ENCODE measurements around the gene AWAT1. TPM values are rescaled to one million over a fixed set of nuclear protein-coding genes. Genes with fewer than 3 reads are reported as not detected.

AWAT1 gene
- total RNA-seq, 1 experiment from 2014 or later: not detected

DNA sequence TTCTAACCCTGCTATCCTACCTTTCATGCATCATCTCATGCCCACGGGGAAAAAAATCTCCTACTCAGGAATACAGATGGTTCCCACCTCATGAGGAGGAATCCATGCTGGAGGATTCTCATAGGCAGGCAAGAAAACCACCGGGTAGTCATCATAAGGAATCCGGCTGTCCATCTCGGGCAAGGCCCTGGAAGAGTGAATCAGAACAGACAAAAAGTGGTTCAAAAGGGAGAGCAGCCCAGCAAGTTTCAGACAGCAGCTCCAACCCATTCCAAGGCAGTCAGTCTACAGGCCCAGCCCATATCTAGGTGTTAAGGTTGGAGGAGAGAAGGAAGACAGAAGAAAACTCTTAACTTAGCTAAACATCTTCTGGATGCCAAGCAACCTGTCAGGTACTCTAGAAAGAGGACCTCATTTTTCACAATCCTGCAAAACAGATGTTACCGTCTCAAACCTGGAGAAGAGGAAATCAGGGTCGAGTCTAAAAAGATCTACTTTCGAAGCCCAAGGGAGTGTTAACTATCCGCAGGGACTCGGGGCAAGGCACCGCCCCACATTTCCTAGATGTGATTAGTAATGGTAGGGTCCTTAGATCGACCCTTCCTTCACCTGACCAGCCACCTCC is 54.8 kb downstream of the AWAT1 start:
- TF ChIP-seq, protein P1, sequence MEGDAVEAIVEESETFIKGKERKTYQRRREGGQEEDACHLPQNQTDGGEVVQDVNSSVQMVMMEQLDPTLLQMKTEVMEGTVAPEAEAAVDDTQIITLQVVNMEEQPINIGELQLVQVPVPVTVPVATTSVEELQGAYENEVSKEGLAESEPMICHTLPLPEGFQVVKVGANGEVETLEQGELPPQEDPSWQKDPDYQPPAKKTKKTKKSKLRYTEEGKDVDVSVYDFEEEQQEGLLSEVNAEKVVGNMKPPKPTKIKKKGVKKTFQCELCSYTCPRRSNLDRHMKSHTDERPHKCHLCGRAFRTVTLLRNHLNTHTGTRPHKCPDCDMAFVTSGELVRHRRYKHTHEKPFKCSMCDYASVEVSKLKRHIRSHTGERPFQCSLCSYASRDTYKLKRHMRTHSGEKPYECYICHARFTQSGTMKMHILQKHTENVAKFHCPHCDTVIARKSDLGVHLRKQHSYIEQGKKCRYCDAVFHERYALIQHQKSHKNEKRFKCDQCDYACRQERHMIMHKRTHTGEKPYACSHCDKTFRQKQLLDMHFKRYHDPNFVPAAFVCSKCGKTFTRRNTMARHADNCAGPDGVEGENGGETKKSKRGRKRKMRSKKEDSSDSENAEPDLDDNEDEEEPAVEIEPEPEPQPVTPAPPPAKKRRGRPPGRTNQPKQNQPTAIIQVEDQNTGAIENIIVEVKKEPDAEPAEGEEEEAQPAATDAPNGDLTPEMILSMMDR (IDR thresholded peaks at IDR 0.05; ENCODE audit: insufficient read depth in 1 of 2, low read depth in 1 of 2, low read length in 1 of 2, severe bottlenecking in 1 of 2, unreplicated experiment in 1 of 2): no peak
- no peaks in the 10 kb centered on the region for H3K4me1 ChIP-seq
- intact Hi-C loops (cut with micrococcal nuclease; ENCODE audit: unreplicated experiment): no loop called here
- Mint-ChIP-seq H3K36me3 (ENCODE audit: insufficient read depth, unreplicated experiment) (peaks cover 6% of the 10 kb centered on the region), H3K4me3 (ENCODE audit: unreplicated experiment) (peak overlapping the region; percentile 87), H3K4me1 (ENCODE audit: low read depth, unreplicated experiment) (peaks cover 14% of the 10 kb centered on the region), H3K9me3 (ENCODE audit: unreplicated experiment) (no peaks in the 10 kb centered on the region), H3K27me3 (ENCODE audit: insufficient read depth, unreplicated experiment) (no peaks in the 10 kb centered on the region), H3K27ac (ENCODE audit: unreplicated experiment) (peak overlapping the region; percentile 83)
- no peaks in the 10 kb centered on the region for H3K9me3 ChIP-seq
- DNase-seq: no peak
- H3K4me3 ChIP-seq (ENCODE audit: low read depth, low read length): peak overlapping the region; percentile 84
- TSS peak; percentile 69 for BruUV-seq (replicated peaks)
- ChIA-PET POLR2A (interaction anchor here (1.0 kb wide), 1 partner anchor 10 kb away, joined by 8 read pairs; no protein-coding TSS in a partner anchor), CTCF (interaction anchor here (1.6 kb wide), 1 partner anchor 156 kb away, joined by 7 read pairs; the partner anchor contains the start of gene IGBP1)
- no peaks in the 10 kb centered on the region for H3K36me3 ChIP-seq (ENCODE audit: control insufficient read depth, insufficient read depth, low read length)
- no peaks in the 10 kb centered on the region for H3K27me3 ChIP-seq (replicated peaks; ENCODE audit: control insufficient read depth, insufficient read depth, low read length)

Other genes with a start within 250 kb of the AWAT1 start
- gene AWAT2, start 184.7 kb upstream of the AWAT1 start, total RNA-seq (2022): not detected in 2 replicates
- not detected in 2 replicates for gene OTUD6A, start 172.2 kb upstream of the AWAT1 start, total RNA-seq (2022)
- gene IGBP1, start 101.2 kb upstream of the AWAT1 start, total RNA-seq (2022): 41.6 and 44.7 TPM in 2 replicates
- gene DGAT2L6, start 57.2 kb upstream of the AWAT1 start, total RNA-seq (2022): not detected in 2 replicates
- gene P2RY4, start 25.5 kb downstream of the AWAT1 start, total RNA-seq (2022): 0.18 TPM in 1 of 2 replicates, not detected in the other
- not detected in 2 replicates for gene ARR3, start 33.7 kb downstream of the AWAT1 start, total RNA-seq (2022)
- not detected in 2 replicates for gene RAB41, start 47.5 kb downstream of the AWAT1 start, total RNA-seq (2022)
- 44.4 and 45.0 TPM in 2 replicates for gene PDZD11, start 55.3 kb downstream of the AWAT1 start, total RNA-seq (2022)
- gene KIF4A, start 55.4 kb downstream of the AWAT1 start, total RNA-seq (2022): 36.9 and 39.6 TPM in 2 replicates
- 1.9 and 2.2 TPM in 2 replicates for gene GDPD2, start 188.7 kb downstream of the AWAT1 start, total RNA-seq (2022)
- gene DLG3, start 210.2 kb downstream of the AWAT1 start, total RNA-seq (2022): 56.9 and 58.5 TPM in 2 replicates

Measured in Caco-2 (cell line).